HG03378 (cell line): Measurements from ENCODE around the gene CNST.
"Not testable (repeated sequence)": the region's sequence is repeated elsewhere in the genome, so short reads cannot be mapped to it uniquely, and the experiment has no call there.

Source experiments
- ATAC-seq: cut with Tn5 transposase; IDR thresholded peaks from one replicate; pipeline ENCODE4 v1.9.1; 2021; ENCODE audit warnings: mild to moderate bottlenecking, moderate library complexity; ENCODE audit not compliant: unreplicated experiment

CNST gene

DNA sequence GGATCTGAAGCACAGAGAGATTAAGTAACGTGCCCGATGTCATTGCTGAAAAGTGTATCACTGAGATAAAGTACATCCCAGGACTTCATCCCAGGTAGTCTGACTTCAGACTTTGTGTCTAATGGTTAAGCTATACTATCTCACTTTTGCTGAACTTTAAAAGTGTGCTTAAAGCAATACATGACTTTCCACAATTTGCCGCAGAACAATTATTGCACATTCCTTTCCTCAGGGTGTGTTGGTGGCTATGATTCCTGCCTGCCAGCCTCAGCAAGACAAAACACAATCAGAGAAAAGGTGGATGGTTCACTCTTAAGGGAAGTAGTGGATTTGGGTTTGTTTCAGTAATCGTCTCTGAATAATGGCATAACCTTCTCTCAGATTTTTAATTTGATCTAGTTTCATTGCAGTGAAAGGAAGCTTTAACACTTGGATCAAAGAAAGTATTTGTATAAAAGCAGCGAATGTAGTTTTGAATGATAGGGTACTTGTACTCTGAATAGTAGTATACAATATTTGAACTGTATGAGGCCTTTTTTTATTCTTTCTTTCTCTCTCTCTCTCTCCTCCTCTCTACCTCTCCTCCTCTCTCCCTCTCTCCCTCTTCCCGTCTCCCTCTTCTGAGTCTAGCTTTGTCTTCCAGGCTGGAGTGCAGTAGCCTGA lies 47.0 kb downstream of the CNST start:
- ATAC-seq = no peak

GRCh38 chr1:246617156-246617555 lies 50.9 kb downstream of the CNST start:
- ATAC-seq = no peak

DNA sequence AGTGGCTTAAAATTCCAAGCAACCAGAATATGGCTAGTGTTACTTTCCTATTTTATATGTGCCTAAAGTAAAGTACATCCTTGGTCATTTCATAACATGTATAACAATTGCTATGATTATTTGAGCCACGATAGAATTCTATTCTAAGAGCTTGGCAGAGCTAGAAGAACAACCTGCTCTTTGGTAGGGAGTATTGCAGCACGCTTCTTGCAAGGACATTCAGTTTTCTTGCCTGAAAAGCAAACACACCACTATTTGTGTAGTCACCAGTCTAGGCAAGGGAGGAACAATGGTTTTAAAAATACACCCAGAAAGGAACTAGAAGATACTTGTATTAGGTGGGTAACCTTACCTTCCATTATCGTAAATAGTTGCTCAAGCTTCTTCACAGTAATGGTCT lies 51.5 kb downstream of the CNST start:
- no peak for ATAC-seq

GRCh38 chr1:246618240-246618808 lies 52.1 kb downstream of the CNST start:
- no peak for ATAC-seq

GRCh38 chr1:246622035-246622652 lies 55.9 kb downstream of the CNST start:
- ATAC-seq = no peak

GRCh38 chr1:246624091-246624490 lies 57.8 kb downstream of the CNST start:
- no peak for ATAC-seq

- peak; percentile 93 for ATAC-seq
These were observed 62.8 kb downstream of the CNST start for GRCh38 chr1:246629030-246629429.

DNA sequence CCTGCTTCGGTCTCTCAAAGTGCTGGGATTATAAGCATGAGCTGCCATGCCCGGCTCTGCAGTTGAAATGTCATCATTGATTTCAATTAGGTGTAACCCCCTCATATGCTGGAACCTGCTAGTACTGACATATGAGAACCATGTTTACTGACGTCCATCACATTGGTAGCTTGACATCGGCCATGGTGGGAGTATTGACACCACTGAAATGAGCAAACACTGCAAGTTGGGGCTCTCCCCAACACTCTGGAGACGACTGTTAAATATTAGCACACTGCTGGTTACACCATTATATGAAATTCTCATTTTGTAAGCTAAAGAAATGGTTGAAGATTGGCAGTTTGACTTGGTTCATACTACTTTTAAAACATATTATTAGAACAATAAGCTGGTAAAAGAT lies 63.7 kb downstream of the CNST start:
- ATAC-seq = no peak

- ATAC-seq = no peak
These were observed 65.2 kb downstream of the CNST start for GRCh38 chr1:246631426-246631825.

DNA sequence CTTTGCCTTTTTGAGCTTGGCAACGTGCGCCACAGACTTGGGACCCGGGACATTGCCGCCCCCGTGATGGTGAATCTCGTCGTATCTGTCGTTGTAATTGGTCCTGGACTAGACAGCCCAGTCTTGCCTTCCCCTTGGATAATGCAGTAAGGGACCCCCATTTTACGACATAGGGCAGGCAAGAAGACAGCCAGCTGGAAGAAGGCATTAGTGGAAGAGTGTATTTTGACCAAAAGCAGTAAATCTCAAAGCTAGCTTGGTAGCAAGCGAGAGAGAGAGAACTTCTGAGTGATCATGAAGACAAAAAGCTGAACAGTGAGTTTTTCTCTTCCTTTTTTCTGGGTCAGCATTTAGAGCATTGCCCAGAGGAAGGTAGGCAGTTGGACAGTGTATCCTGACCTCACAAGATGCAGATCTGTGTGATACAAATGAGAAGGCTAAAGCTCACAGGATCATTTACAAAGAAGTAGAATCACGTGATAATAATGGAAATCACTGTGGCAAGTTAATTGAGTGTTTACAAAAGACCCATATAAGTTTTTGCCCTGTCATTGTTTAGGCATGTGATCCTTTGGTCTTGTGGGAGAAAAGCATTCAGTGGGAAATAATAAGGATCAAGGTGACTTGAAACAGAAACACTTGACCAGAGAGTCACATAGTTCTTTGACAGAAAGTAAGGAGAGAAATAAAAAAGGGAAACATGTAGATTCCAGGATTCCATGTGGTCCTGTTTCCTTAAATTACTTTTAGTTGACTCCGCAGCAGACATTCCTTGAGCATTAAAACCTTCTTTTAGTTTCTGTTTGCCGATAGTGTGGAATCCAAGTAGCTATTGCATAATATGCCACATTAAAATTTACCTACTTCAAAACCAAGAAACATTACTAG lies 66.3 kb downstream of the CNST start:
- no peak for ATAC-seq

GRCh38 chr1:246634659-246635058 lies 68.4 kb downstream of the CNST start:
- ATAC-seq = not testable (repeated sequence)

- ATAC-seq = no peak
These were observed 72.8 kb downstream of the CNST start for GRCh38 chr1:246638941-246639655.

DNA sequence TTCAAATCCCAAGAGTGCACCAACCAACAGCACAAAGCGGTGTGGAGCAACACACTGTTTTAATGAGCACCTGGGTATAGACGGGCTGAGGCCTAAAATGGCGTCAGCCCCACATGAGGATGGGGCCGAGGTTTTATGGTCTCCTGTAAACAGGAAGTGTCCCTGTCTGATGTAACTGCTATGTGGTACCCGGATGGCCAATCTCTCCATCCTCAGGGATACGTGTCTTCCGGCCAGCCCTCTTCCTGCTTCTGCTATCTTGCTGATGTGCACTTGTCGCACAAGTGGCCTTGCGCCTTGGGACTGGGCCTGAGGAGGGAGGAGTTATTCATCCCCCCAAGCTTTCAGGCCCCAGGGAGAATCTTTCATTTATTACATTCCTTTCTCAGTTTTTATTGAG lies 73.5 kb downstream of the CNST start:
- ATAC-seq = no peak

DNA sequence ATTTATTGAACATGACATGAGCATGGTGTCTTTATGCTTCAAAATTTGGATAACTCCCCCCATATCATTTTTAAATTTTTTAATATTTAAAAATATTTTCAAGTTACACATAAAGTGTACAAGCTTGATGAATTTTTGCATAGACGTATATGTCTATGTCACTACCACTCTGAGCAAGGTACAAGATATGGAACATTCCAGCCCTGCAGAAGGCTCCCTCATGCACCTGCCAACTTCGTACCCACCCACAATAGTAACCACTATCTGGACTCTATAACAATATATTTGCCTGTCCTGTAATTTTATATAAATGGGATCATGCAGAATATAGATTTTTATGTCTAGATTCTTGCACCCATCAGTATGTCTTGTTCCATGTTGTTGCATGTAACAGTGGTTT lies 74.5 kb downstream of the CNST start:
- ATAC-seq = no peak

GRCh38 chr1:246641394-246641793 lies 75.1 kb downstream of the CNST start:
- no peak for ATAC-seq

DNA sequence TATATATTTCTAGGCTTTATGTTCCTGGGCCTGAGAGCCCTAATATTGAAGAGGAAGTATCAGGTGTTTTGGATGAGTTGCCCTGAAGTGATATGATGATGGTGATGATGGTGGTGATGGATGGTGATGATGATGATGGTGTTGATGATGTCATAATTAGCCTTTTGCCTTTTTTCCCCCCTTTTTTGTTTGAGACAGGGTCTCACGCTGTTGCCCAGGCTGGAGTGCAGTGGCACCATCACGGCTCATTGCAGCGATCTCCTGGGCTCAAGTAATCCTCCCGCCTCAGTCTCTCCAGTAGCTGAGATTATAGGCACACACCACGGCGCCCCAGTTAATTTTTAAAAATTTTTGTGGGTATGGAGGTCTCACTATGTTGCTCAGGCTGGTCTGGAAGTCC lies 76.5 kb downstream of the CNST start:
- ATAC-seq = no peak

- no peak for ATAC-seq
These were observed 80.9 kb downstream of the CNST start for GRCh38 chr1:246647113-246647512.

- no peak for ATAC-seq
These were observed 81.3 kb downstream of the CNST start for GRCh38 chr1:246647513-246647912.

DNA sequence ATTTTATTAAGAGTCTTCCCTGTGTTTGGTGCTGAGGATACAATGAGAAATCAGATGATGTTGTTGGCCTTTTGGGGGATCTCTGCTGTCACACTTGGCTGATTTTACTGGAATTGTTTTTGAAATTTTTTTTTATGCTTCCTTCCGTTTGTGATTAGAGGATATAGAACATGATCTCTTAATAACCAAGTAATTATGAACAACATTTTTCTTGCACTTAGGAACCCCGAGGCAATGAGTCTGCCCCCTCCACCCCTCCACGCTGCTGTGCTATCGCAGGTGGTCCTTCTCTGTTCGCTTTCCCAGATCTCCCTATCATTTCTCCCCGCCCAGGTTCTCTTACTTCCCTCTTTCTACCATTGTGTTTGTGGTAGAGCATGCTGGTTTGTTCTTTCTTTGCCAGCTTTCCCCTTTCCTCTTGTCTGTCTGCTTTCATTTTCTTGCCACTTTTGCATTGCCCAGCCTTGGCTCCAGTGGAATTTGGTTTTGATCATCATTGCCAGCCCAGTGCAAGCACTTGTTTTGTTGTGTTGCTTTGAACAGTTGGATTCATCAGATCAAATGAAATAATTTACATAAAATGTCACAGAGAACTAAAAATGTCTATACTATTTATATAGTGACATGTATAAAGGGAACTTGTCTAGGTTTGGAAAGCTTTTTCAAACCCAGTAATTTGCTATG lies 84.9 kb downstream of the CNST start:
- no peak for ATAC-seq

GRCh38 chr1:246658567-246658966 lies 92.3 kb downstream of the CNST start:
- no peak for ATAC-seq
